NCI-H2171 (cell line): ENCODE data around the gene RBMX2.
A peak's percentile ranks its signal among the peaks of the same experiment; 100 is the strongest.
"Not testable (repeated sequence)": the region's sequence is repeated elsewhere in the genome, so short reads cannot be mapped to it uniquely, and the experiment has no call there.

ENCODE experiments used
- DNase-seq: peaks from one replicate; lab custom pipeline; 2025; lab: John Stamatoyannopoulos, UW

Gene RBMX2, protein sequence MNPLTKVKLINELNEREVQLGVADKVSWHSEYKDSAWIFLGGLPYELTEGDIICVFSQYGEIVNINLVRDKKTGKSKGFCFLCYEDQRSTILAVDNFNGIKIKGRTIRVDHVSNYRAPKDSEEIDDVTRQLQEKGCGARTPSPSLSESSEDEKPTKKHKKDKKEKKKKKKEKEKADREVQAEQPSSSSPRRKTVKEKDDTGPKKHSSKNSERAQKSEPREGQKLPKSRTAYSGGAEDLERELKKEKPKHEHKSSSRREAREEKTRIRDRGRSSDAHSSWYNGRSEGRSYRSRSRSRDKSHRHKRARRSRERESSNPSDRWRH

DNA sequence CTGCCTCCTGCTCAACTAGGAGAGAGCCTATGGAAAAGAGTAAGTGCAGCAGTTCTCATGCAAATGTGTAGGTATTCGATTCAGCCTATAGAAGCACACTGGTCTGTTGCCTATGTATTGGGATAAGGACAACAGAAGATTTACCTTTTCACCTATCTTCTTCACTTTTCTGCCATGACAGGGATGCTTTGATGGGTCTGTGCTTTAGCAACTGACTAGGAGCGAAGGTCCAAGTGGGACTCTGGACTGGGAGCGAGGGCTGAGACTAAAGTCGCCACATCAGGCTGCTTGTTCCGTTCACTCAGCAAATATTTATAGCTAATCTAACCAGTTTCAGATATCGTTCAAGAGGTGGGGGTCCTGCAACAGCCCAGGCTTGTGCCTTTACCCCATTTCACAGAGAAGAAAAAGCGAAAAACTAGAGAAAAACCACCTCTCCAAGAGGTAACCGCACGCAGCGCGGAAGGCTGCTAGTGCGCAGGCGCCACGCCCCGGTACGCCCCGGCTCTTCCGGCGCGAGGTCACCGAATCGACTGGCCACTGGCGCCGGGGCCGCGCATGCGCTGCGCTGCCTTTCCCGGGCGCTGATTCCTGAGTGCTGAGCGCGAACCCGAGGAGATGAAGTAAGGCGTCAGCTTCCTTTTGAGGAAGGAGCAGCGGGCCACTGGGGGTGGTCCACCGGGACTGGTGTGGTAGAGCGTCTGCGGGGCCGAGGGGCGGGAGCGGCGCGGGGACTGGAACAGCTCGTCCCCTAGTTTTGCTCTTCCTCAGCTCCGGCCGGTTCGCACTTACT lies at the start of gene RBMX2:
RBMX2 (plus strand) TSS at position 573 of the 793 bp plus-strand sequence; CDS start at position 619, 46 bp downstream.
- DNase-seq, result peak; percentile 54

DNA sequence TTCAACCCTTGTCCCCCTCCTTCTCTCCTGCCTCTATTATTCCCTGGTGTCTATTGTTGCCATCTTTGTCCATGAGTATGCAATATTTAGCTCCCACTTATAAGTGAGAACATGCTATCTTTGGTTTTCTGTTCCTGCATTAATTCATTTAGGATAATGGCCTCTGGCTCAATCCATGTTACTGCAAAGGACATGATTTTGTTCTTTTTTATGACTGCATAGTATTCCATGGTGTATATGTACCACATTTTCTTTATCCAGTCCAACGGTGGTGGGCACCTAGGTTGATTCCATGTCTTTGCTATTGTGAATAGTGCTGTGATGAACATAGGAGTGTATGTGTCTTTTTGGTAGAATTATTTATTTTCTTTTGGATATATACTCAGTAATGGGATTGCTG lies 49.7 kb upstream of the RBMX2 start:
- not testable (repeated sequence) for DNase-seq

DNA sequence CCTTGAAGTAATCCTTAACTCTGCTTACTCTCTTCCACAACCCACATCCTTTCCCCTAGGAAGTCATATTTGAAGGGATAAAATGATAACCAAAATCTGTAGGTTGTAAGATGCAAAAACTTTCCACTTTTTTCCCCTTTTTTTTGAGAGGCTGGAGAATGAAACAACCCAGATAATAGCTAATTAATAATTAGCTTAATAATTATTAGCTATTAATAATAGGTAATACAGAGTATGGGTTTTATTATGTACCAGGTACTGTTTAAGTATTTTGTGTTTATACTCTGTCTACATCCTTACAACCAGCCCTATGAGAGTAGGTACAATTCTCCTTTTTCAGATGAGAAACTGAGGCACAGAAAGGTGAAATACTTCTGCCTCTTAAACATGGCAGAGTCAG lies 25.7 kb upstream of the RBMX2 start:
- DNase-seq, result no peak

DNA sequence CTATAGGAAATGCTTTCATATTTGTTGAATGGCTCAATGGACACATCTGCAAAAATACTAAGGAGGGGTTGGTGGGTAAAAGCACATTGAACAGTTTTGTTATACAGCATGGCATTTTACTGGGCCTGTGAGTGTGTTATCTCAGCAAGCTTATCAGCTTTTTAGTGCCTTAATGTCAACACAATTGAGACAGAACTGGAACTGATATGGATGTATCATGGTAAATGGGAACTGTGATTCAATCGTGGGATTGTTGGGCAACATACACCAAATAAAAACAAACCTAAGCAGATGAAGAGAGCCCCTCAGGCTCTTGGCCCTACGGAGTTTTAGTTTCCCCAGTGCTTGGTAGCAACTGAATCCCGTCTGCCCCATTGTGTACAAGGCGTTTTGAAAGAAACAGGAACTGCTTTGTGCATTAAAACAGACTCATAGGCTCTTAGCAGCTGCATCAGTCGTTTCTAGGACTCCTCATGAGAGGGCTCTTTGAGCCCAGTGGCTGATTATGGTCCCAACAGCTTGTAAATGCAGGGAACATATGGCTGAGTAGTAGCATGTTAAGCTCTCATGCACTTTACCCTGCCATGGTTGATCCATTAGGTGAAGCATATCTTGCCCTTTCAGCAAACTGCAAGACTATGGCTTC lies 23.6 kb upstream of the RBMX2 start:
- DNase-seq, result peak; percentile 1

DNA sequence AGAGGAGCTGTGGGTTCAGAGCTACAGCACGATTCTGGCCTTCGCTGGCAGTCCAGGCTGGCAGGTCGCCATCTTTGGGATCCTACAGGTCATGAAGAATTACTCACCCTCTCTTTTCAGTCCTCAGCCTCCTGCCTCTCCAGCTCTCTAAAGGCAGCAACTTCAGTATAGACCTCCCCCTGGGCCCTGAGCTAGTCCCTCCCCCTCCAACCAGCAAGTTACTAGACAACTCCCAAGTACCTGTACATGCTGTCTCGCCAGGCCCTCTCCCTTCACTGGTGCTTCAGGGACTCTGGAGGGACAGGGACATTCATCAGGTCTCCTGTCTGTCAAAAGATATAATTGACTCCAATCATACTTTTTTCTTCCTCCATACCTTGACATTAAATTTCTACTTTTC lies 16.3 kb upstream of the RBMX2 start, which contains the start of gene GPR119:
GPR119 (minus strand) TSS at position 155 of the 400 bp plus-strand sequence. CDS start 227 bp downstream, outside the sequence.
- no peak for DNase-seq

DNA sequence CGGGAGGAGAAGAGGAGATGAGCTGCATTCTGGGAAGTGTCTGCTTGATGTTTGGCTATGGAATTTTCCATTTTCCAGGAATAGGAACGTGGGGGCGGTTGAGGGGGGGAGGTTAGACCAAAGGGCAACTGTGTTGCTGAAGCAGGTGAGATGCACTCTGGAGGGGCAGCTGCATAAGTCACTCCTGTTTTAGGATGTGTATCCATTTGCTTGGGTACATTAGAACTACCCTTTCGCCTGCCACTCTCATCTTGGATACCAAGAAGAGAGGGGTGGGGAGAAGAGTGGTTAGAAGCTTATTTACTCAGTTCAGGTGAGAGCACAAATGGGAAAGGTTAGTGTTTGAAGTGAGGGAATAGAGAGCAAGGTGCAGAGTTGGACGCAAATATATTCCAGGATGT lies 15.4 kb upstream of the RBMX2 start:
- no peak for DNase-seq

DNA sequence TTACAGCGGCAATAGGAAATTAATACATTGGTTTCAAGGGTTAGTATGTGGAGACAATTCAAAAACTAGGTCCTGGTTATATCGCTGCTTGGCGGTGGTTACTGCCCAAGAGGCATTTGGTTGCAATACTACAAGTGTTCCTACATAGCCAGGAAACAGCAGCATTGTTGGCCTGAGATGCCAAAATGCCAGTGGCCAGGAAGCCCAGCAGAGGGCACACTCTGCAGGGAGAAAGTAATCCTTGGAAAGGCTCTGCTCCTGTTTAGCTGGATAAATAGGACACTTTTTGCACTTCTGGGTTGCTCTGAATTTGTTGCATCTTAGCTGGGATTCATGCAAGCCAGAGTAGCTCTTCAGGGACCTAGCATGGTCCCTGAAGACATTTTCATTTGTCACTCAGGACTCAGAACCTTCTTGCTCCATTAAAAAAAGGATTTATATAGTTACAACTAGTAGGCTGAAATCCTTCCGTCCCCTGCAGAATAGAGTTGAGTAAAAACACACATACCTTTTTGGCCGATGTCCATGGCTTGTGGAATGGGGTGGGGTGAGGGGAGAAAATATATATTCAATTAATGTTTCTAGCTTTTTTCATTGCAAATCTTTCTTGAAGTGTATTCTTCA lies 8.2 kb upstream of the RBMX2 start:
- peak; percentile 15 for DNase-seq

DNA sequence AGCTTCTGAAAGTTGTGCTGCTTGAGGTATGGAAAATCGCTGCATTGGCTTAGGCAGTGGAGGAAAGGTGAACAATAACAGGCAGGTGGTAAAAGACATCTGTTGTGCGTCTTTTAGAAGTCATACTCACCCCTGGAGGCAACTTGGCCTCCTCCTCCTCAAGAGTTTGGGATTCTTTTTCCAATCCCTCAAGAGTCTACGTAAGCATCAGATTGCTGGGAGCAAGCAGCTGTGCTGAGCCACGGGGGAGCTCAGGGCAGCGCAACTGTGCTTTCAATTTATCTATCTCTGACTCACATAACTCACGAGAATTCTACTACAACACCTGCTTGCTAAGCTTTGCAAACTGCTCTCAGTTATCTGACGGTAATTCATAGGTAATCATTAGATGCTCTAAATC lies 6.4 kb upstream of the RBMX2 start:
- DNase-seq, result peak; percentile 26

DNA sequence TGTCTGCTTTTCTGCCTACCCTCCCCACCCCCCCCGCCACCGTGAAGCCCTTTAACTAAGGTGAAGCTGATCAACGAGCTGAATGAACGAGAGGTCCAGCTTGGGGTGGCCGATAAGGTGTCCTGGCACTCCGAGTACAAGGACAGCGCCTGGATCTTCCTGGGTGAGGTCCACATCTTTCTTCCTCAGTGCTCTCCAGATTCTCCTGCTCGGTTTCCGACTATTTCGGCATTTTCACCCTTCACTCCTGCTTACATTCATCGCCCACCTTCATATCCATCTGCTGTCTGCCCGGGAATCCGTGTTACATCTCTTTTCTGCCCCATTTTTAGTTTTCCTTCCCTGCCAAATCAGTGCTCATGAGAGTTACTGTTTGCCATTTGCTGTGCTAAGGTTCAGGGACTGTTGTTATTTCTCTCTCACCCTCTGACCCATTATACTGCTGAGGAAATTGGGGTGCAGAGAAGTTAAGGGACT lies 459 bp downstream of the RBMX2 start:
- DNase-seq, result no peak

DNA sequence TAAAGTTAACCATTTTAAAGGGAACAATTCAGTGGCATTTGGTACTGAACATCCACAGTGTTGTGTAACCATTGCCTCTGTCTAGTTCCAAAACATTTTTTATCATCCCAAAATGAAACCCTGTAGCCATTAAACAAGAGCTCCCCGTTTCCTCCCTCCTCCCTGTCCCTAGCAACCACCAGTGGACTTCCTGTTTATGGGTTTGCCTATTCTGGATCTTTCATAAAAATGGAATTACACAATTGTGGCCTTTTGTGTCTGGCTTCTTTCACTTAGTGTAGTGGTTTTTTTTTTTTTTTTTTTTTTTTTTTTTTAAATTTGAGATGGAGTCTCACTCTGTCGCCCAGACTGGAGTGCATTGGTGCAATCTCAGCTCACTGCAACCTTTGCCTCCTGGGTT lies 11.6 kb downstream of the RBMX2 start:
- no peak for DNase-seq

DNA sequence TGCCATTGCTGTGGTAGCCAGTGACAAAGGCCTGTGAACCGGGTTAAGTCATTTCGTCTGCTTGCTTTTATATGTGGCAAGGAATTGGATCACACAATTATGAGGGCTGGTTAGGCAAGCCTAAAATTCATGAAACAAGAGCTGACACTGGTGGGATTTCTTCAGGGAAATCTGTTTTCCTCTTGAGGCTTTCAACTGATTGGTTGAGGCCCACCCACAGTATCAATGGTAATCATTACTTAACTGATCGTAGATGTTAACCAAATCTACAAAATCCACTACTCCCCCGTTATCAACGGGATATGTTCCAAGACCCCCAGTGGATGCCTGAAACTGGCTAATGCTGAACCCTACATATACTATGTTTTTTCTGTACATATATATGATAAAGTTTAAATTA lies 13.0 kb downstream of the RBMX2 start:
- DNase-seq, result no peak

DNA sequence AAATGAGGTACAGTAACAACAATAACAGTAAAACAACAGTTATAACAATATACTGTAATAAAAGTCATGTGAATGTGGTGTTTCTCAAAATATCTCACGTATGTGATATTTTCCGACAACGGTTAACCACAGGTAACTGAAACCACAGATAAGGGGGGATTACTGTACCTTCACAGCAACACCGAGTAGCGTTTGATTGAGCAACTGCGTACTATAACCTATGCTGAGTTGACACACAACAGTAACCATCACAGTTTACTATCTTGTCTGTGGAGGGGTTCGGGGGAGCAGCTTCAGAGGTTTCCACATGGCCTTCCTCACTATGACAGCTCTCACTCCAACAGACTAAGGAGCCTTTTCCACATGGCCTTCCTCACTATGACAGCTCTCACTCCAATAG lies 13.4 kb downstream of the RBMX2 start:
- no peak for DNase-seq

DNA sequence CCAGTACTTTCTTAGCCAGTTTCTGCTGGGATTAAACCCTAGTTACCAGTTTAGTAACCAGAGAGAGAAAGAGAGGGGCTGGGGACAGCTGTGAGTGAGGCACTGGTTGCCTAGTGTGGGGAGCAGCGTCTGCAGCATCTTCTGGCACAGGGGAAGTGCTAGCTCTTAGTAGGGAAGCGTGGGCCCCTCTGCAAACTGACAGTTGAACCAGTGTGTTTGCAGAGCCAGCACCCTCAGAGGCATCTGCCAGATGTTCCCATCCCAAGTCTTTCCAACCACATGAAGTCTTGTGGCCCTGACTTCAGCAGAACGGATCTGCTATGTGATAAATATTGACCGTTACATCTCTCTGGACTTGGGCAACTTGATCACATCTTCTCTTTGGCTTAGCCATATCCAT lies 15.0 kb downstream of the RBMX2 start:
- DNase-seq, result no peak

DNA sequence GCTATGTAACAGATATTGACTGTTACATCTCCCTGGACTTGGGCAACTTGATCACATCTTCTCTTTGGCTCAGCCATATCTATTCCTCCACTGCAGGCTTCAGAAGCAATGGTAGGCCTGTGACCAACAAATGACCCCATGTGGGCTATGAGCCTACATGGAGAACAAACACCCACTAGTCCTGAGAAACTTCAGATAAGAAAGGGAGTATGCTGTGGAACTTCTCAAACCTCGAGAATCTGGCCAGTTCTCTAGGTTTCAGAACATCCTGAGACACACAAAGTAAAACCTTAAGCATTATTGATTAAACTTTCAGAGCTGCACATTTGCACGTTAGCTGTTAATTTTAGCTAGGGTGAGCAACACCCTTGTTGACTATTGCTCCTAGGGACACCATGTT lies 16.3 kb downstream of the RBMX2 start:
- DNase-seq, result no peak

DNA sequence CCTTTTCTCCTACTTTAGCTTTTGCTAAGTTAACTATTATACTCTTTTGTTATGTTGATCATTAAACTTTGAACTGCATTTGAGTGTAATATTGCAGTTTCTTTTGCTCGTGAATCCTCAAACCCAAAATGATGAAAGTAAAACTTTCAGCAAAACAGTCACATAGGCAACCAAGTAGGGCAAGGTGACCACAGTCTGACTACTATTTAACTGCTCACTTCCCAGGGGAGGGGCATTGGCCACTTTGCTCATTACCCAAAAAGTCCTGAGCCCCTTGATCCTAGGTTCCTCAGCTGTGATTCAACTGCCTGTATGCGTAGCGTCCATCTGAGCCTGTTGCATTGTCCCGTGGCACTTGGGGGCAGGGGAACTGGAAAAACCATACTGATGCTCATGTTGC lies 17.0 kb downstream of the RBMX2 start:
- DNase-seq, result no peak

DNA sequence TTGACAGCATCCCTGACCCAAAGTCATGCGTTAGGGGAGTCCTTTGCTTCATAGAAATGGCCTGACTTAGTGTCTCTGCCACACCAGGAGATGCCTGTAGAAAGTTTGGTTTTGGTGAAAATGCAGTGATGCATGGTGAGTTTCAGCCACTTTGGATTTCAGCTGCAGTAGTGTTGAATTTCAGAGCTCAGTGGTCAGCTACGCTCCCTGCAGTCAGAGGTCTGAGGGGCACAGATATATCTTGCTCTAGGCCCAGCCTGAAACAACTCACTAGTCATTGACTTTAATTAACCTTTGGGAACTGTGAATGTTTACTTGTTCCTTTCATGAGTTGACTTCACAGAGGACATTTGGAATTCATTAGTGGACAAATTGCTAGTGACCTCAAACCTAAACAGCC lies 17.5 kb downstream of the RBMX2 start:
- no peak for DNase-seq

DNA sequence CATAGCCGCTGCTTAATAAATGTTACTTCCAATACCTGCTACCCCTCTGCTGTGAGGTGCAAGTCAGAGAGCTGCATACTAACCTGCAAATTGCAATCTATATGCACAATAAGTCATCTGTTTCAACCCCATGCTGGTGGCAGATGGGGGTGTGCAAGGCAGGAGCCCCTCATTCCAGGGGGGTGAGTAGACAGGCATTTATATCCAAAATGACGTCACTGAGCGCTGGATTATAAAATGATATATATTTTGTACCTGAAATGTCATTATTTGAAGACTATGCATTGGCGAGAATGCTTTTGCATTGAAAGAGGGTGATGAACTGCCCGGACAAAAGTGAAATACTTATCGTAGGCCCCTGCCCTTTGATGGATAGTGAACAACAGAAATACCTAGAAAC lies 24.7 kb downstream of the RBMX2 start:
- no peak for DNase-seq

DNA sequence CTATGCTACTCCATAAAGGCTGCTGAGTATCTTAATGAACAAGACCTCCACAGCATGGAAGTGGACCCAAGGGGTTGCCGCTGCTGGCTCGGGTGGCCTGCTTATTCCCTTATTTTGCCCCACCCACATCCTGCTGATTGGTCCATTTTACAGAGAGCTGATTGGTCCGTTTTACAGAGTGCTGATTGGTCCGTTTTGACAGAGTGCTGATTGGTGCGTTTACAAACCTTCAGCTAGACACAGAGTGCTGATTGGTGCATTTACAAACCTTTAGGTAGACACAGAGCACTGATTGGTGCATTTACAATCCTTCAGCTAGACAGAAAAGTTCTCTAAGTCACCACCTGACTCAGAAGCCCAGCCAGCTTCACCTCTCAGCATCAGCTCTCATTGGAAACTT lies 27.4 kb downstream of the RBMX2 start:
- DNase-seq, result not testable (repeated sequence)

DNA sequence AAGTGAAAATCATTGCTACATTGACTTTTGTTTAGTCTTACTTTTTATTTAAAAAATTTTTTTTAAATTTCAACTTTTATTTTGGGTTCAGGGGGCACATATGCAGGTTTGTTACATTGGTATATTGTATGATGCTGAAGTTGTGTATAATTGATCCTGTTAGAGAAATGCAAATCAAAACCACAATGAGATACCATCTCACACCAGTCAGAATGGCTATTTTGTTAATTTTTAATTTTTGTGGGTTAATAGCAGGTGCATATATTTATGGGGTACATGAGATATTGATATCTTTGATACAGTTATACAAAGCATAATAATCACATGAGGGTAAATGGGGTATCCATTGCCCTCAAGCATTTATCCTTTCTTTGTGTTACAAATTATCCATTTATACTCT lies 34.1 kb downstream of the RBMX2 start:
- DNase-seq, result no peak

DNA sequence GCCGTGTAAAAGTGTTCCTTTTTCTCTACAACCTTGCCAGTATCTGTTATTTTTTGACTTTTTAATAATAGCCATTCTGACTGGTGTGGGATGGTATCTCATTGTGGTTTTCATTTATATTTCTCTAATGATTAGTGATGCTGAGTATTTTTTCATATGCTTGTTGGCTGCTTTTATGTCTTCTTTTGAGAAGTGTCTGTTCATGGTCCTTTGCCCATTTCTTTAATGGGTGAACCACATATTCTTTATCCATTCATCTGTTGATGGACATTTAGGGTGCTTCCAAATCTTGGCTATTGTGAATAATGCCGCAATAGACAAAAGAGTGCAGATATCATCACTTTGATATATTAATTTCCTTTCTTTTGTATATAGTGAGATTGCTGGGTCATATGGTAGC lies 36.2 kb downstream of the RBMX2 start:
- not testable (repeated sequence) for DNase-seq

DNA sequence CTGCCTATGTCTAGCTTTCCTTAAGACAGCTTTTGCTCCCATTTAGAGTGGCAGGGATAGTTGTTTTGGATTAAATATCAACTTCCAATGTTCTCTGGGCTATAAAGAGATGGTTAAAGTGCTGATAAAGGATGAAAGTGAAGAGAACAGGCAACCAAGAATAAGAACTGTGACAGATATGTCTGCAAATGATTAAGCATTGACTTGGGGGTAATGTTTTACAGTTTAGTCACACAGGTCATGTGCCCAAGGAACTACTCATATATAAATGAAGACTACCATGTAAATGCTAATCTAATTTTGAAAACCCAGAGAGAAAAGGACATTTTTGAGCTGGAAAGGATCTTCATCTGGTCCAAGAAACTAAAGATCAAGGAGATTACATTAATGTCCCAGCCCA lies 42.1 kb downstream of the RBMX2 start:
- no peak for DNase-seq

DNA sequence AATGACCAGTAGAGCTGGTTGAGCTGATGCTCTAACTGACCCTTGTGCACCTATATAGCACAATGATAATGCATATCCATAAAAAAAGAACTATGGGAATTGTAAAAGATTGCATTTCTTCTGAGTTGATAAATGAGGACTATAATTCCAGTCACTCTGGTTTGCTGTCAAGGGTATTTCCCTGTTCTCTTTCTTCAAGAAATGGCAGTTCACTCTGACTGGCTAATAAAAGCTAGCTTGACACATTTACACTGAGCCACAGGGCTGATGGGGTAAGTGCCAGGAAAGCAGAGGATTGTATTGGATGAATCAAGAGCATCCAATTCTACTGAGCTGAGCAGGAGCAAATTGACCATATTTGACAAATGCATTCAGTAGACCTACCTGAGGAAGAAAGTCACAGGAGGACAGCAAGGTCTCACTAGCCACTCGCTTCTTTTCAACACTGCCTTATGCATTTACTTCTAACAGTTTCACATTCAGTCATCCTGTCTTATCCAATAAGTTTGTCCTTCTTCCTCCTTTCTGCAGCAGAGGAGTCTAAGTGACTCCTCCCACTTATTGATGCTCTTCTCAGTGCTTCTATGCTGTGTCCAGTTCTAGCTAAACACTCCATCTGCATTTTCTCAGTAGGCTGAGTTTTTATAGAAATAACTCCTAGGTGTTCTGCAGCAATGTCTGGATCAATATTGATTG lies 43.0 kb downstream of the RBMX2 start:
- no peak for DNase-seq
